Activated T-helper 1 cell treated with Interleukin-2 at 50 U/mL for 16 hours (primary cell): ENCODE measurements around the gene PRKACA.

ENCODE experiments used
- DNase-seq: peaks from one replicate; pipeline ENCODE4 v3.0.0-alpha.2; 2020; ENCODE audit warnings: low read depth

The PRKACA gene

GRCh38 chr19:14117668-14118164, at the start of gene PRKACA:
TSS of gene PRKACA (minus strand) at chr19:14117762. CDS start at chr19:14117547, 215 bp downstream.
- DNase-seq = peak; percentile 99

DNA sequence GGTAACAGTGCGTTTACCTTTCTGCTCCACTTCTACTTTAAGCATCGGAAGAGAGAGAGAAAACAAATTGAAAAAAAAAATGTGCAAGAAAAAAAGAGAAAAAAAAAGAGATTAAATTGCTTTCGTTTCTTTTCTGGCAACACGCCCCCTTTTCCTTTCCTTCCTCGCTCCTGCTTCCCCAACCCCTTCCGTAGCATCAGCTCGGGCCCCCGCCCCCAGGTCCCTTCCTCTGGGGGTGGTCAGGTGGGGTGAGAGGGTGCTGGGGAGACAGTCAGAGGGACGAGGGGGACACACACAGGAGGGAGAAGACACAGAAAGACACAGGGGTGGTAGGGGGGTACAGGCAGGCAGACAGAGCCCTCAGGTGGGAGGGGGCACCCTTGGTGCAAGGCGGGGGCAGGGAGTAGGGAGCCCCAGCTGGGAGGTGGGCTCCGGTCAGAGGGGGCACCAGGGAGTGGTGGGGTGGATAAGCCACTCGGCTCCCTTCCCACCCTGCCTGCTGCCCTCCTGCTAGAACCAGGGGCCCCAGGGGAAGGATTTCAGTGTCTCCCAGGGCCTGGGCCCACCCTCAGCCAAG, 49.5 kb upstream of the PRKACA start:
- no peak for DNase-seq

DNA sequence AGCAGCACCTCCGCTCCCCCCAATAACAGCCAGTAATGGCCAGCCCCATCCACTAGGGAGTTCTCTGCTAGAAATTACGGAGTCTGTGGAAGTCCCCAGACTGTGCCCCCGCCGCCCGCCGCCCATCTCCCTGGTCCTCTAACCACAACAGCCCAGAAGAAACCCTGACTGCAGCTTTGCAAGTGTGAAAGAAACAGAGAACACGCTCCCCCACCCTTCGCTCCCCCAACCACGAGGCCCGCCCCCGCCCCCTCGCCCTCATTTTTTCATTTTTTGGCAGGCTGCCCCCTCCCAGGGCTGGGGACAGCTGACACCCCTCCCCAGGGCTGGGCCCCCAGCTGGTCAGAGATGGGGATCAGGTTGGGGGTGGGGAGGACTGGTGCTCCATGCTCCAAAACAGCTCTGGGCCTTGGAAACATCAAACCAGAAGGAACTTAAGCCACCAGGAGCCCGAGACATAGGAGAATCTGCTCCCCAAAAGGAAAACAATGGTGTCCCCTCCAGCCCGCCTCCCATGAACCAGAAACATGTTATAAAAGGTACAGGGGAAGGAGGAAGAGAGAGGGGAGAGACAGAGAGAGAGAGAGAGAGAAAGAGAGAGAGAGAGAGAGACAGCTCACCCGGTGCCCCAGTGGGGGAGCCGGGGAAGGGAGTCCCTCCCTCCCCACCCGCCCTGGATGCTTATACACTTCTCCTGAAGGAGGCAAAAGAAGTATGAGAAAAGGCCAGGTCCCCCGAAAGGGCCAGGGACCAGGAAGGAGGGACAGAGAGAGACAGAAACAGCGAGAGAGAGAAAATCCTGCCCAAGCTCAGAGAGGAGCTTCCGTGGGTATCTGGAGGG, 48.6 kb upstream of the PRKACA start:
- no peak for DNase-seq

- no peak for DNase-seq
These were observed 47.3 kb upstream of the PRKACA start for GRCh38 chr19:14164724-14165493.

- DNase-seq = no peak
These were observed 46.5 kb upstream of the PRKACA start for GRCh38 chr19:14164082-14164481.

- DNase-seq = no peak
These were observed 45.3 kb upstream of the PRKACA start for GRCh38 chr19:14162871-14163297.

- no peak for DNase-seq
These were observed 43.7 kb upstream of the PRKACA start for GRCh38 chr19:14161305-14161704.

DNA sequence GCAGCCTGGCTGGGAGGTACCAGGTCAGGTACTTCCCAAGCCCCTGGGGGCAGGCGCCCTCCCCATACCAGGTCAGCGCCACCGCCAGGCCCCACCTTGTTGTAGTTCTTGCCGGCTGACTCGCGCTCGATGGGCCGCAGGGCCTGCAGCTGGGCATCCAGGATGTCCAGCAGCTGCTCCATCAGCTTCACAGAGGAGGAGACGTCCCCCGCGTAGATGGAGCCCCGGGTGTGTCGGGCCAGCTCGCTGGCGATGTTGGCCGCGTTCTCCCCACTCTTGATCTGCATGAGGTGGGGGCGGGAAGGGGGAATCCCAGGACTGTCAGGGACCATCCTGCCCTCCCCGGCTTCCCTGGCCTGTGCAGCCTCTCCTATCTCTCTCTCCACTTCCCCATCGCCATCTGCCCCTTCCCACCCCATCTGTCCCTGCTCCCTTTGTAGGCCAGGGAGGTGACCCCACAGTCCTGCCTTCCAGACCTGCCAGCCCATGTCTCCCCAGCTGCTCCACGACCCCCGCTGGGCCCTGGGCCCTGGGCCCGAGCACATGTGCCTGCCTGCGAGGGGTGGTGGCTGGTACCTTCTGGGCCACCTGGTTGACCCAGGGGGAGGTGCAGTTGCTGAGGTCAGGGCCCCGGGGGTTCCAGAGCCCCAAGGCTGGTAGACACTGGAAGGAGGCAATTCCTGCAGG, 42.6 kb upstream of the PRKACA start:
- no peak for DNase-seq

DNA sequence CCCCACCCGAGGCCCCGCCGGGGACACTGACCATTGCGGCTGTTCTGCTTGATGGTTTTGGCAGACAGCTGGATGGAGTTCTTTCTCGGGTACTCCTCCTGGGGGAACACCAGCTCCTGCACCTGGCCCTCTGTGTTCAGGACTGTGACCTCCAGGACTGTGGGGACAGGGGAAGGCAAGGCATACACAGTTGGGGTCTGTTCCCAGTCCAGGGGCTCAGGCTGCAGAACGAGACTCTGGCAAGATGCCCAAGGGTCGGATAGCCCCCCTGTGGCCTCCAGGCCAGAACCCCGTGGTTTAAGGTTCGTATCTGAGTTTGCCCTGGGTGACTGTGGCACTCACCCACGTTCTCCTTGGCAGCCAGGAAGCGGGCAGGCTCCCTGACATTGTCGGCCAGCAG, 41.5 kb upstream of the PRKACA start:
- no peak for DNase-seq

DNA sequence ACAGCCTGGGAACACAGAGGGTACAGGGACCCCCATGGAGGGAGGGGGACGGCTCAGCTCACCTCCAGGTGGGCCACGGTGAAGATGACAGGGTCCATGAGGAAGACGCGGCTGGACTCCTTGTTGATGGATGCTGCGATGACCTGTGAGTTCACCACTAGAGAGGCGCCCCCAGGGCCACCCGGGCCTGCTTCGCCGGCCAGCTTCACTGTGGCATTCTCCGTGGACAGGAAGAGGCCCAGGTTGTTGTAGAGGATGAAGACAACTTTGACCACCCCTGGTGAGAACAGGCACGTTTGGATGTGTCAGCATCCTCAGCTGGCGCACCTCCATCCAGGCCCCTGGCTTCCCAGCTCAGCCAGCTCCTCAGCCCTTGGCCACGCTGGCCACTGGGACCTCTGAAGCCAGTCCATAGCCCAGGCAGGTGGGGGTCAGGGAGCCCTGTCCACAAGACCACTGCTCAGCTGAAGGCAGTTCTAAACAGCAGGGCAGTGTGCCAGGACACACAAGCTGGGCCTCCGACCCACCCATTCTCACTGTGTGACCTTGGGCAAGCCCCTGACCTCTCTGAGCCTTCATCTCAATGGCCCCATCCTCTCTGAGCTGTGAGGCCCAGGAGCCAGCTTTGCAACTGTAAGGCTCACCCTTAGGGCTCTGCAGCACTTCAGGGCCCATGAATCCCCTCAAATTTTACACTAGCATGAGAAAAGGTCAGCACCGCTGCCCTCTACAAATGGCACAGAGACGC, 40.9 kb upstream of the PRKACA start:
- no peak for DNase-seq

GRCh38 chr19:14156971-14157717, 39.6 kb upstream of the PRKACA start:
- DNase-seq = no peak

DNA sequence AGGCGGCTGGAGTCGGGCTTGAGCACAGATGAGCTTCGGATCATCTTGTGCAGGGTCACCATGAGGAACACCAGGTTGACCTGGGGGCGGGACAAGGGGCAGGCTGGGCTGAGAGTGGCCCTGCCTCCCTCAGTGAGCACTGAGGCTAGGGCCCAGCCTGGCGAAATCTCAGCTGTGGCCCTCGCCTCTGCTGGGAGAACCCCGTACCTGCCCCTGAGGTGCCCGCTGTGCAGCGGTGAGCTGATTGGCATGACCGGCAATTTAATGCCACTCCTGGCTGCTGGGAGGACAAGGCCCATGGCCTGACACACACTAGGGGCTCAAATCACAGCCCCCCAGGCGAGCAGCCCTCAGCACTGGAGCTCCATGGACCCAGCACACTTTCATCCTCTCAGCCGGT, 38.6 kb upstream of the PRKACA start:
- DNase-seq = no peak

DNA sequence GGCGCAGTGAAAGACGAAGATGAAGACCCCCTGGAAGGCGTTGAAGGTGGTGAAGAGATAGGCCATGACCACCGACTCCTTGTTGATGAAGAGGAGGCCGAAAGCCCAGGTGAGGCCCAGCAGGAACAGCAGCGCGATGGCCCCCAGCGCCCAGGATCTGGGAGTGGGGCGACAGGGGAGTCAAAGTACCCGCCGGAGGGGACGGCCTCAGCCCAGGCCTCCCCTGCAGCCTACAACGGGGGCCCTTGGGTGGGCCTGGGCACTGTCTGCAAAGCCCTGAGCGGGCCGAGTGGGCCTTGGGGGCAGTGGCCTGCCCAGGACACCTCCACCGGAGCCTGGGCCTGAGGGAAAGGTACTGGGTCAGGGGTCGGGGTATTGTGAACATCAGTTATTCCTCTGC, 37.8 kb upstream of the PRKACA start:
- DNase-seq = no peak

DNA sequence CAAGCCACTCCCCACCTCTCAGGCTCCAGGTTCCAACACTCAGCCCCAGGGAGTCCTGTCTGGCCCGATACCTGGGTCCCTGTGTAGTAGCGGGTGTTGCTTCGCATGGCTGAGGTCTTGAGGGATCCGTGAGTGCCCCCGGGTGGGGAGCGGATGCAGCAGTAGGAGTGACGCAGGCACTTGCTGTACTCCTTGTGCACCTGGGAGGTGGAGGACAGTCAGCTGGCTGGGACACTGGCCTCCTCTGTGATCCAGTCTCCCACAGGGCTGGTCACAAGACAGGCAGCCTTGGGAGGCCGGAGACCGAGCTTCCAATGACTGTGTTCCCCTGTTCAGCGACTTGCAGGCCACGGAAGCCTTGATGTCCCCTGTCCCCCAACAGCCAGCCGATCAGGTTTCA, 35.2 kb upstream of the PRKACA start:
- no peak for DNase-seq

GRCh38 chr19:14150770-14151661, 33.5 kb upstream of the PRKACA start:
- no peak for DNase-seq

DNA sequence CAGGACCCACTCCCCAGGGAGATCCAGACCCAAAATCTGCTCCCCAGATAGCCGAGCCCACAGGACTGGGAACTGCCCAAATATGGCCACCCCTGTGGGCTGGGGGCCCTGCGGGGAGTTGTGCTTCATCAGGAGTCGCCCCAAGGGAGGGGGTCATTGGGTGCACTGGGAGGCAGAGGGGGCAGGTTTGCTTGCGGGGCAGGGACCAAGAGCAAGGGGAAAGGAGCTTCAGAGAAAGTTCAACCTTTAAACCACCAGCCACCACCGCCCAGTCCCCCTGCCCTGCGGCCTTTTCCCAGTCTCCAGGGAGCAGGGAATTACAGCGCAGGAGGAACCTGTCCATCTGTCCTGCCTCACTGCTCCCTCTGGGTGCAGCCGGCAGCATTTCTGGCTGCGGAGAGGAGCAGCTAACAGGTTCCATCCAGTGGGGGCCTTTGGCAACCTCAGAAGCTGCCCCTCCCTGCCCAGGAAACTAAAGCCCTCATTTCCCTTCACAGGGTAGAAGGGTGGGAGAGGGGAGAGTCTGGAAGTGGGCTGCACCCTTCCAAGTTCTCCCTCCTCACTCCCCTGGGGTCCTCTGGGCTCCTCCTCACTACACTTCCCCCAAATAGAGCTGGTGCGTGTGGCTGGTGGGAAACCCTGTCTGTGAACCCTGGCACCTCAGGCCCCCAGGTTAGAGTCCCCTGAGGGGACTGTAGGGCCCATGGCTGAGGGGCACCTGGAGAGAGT, 32.6 kb upstream of the PRKACA start:
- no peak for DNase-seq

GRCh38 chr19:14149509-14149994, 32.0 kb upstream of the PRKACA start:
- peak; percentile 52 for DNase-seq

- no peak for DNase-seq
These were observed 31.3 kb upstream of the PRKACA start for GRCh38 chr19:14148751-14149410.
